GM12892 (cell line): ENCODE results near the gene TMPRSS2.

ENCODE experiments used
- DNase-seq: peaks from one replicate; pipeline ENCODE4 v3.0.0; 2011; ENCODE audit not compliant: insufficient read length
- FAIRE-seq: peaks from 2 replicates; lab custom pipeline; 2011; peaks lifted over from hg19 to GRCh38; lab: Jason Lieb, UNC
- POLR2A ChIP-seq: IDR thresholded peaks from 2 replicates; pipeline ENCODE4 v1.6.1; 2011; ENCODE audit warnings: low read depth, low read length, control low read depth
- POLR2AphosphoS5 ChIP-seq: IDR thresholded peaks from 2 replicates; pipeline ENCODE4 v1.6.1; 2011; ENCODE audit warnings: low read depth, low read length, control low read depth
- TAF1 ChIP-seq: IDR thresholded peaks from 2 replicates; pipeline ENCODE4 v1.6.1; 2011; ENCODE audit warnings: low read depth, mild to moderate bottlenecking, control low read depth, low read length, borderline replicate concordance

The TMPRSS2 gene

GRCh38 chr21:41491412-41491811 lies 16.5 kb downstream of the TMPRSS2 start:
- FAIRE-seq: no peak
- no peak for TF ChIP-seq POLR2A
- no peak for TF ChIP-seq POLR2AphosphoS5
- TF ChIP-seq TAF1: no peak
- no peak for DNase-seq

GRCh38 chr21:41490330-41490729 lies 17.6 kb downstream of the TMPRSS2 start:
- DNase-seq (no peak), FAIRE-seq (no peak)
- no peak for TF ChIP-seq TAF1
- TF ChIP-seq POLR2AphosphoS5: no peak
- TF ChIP-seq POLR2A: no peak

GRCh38 chr21:41489329-41489728 lies 18.6 kb downstream of the TMPRSS2 start:
- DNase-seq (no peak), FAIRE-seq (no peak)
- no peak for TF ChIP-seq POLR2AphosphoS5
- no peak for TF ChIP-seq POLR2A
- TF ChIP-seq TAF1: no peak

- DNase-seq (no peak), FAIRE-seq (no peak)
- no peak for TF ChIP-seq POLR2A
- TF ChIP-seq POLR2AphosphoS5: no peak
- no peak for TF ChIP-seq TAF1
Measured at GRCh38 chr21:41488080-41488479, 19.9 kb downstream of the TMPRSS2 start.

- FAIRE-seq: no peak
- DNase-seq: no peak
- no peak for TF ChIP-seq POLR2AphosphoS5
- no peak for TF ChIP-seq TAF1
- TF ChIP-seq POLR2A: no peak
Measured at GRCh38 chr21:41487082-41487481, 20.9 kb downstream of the TMPRSS2 start.

GRCh38 chr21:41483973-41484372 lies 24.0 kb downstream of the TMPRSS2 start:
- TF ChIP-seq TAF1: no peak
- no peak for FAIRE-seq

GRCh38 chr21:41483415-41483814 lies 24.5 kb downstream of the TMPRSS2 start:
- no peak for DNase-seq
- TF ChIP-seq POLR2A (no peak), POLR2AphosphoS5 (no peak), TAF1 (no peak)
- no peak for FAIRE-seq

More at GRCh38 chr21:41483973-41484372, 24.0 kb downstream of the TMPRSS2 start:
- DNase-seq: no peak

- DNase-seq (no peak), FAIRE-seq (no peak)
- TF ChIP-seq POLR2AphosphoS5 (no peak), POLR2A (no peak), TAF1 (no peak)
Measured at GRCh38 chr21:41482980-41483379, 25.0 kb downstream of the TMPRSS2 start.

- FAIRE-seq (peak; percentile 48), DNase-seq (no peak)
Measured at GRCh38 chr21:41482301-41482700, 25.7 kb downstream of the TMPRSS2 start.

GRCh38 chr21:41481191-41481590 lies 26.8 kb downstream of the TMPRSS2 start:
- TF ChIP-seq POLR2A (no peak), TAF1 (no peak), POLR2AphosphoS5 (no peak)
- no peak for DNase-seq
- no peak for FAIRE-seq

More at GRCh38 chr21:41482301-41482700, 25.7 kb downstream of the TMPRSS2 start:
- TF ChIP-seq TAF1: no peak
- TF ChIP-seq POLR2AphosphoS5: no peak
- no peak for TF ChIP-seq POLR2A

- FAIRE-seq (no peak), DNase-seq (no peak)
- TF ChIP-seq POLR2AphosphoS5 (no peak), TAF1 (no peak), POLR2A (no peak)
Measured at GRCh38 chr21:41480086-41480690, 27.8 kb downstream of the TMPRSS2 start.

- FAIRE-seq: no peak
- no peak for DNase-seq
Measured at GRCh38 chr21:41479686-41480085, 28.3 kb downstream of the TMPRSS2 start.

More at GRCh38 chr21:41479686-41480085, 28.3 kb downstream of the TMPRSS2 start:
- TF ChIP-seq TAF1 (no peak), POLR2A (no peak), POLR2AphosphoS5 (no peak)
